H9 (cell line): ENCODE results near the gene FSTL1. TPM values are rescaled to one million over a fixed set of nuclear protein-coding genes. Genes with fewer than 3 reads are reported as not detected.

Experiments used
- DNase-seq: peaks from one replicate; pipeline ENCODE4 v3.0.0-alpha.2; 2017
- H2AFZ ChIP-seq: one replicate; pipeline ENCODE4 v1.6.1; 2013; ENCODE audit warnings: mild to moderate bottlenecking, low read length, control low read depth, moderate library complexity
- H2AK5ac ChIP-seq: 2 replicates; pipeline ENCODE4 v1.6.1; 2013; ENCODE audit warnings: low read length, control low read depth, mixed read lengths; ENCODE audit not compliant: insufficient read length
- H2BK120ac ChIP-seq: one replicate; pipeline ENCODE4 v1.6.1; 2013; ENCODE audit warnings: low read depth, mild to moderate bottlenecking, low read length, control low read depth, inconsistent platforms; ENCODE audit not compliant: poor library complexity, severe bottlenecking
- H2BK12ac ChIP-seq: 2 replicates; pipeline ENCODE4 v1.6.1; 2013; ENCODE audit warnings: low read length, control low read depth, mixed read lengths, low read depth; ENCODE audit not compliant: insufficient read length
- H2BK15ac ChIP-seq: 2 replicates; pipeline ENCODE4 v1.6.1; 2013; ENCODE audit warnings: low read depth, low read length, control low read depth
- H2BK20ac ChIP-seq: one replicate; pipeline ENCODE4 v1.6.1; 2013; ENCODE audit warnings: low read depth, mild to moderate bottlenecking, low read length, control low read depth, inconsistent platforms; ENCODE audit not compliant: poor library complexity, severe bottlenecking
- H2BK5ac ChIP-seq: 2 replicates; pipeline ENCODE4 v1.6.1; 2013; ENCODE audit warnings: low read length, control low read depth, mixed read lengths; ENCODE audit not compliant: insufficient read length
- H3K14ac ChIP-seq: 2 replicates; pipeline ENCODE4 v1.6.1; 2013; ENCODE audit warnings: low read length, control low read depth; ENCODE audit not compliant: insufficient read depth
- H3K18ac ChIP-seq: 2 replicates; pipeline ENCODE4 v1.6.1; 2013; ENCODE audit warnings: low read depth, mild to moderate bottlenecking, mixed read lengths, low read length, control low read depth; ENCODE audit not compliant: insufficient read length
- H3K23ac ChIP-seq: 2 replicates; pipeline ENCODE4 v1.6.1; 2013; ENCODE audit warnings: low read length, control low read depth, mixed read lengths, low read depth; ENCODE audit not compliant: insufficient read length
- H3K23me2 ChIP-seq: 2 replicates; pipeline ENCODE4 v1.6.1; 2013; ENCODE audit warnings: low read depth, mild to moderate bottlenecking, mixed read lengths, low read length, control low read depth; ENCODE audit not compliant: insufficient read length, poor library complexity, severe bottlenecking
- H3K27ac ChIP-seq: 2 replicates; pipeline ENCODE4 v1.5.1; 2013; ENCODE audit warnings: low read length, control low read depth, mixed read lengths, low read depth; ENCODE audit not compliant: insufficient read length
- H3K27me3 ChIP-seq: 2 replicates; pipeline ENCODE4 v1.6.1; 2013; ENCODE audit warnings: low read length, control low read depth, inconsistent platforms; ENCODE audit not compliant: insufficient read depth
- H3K4ac ChIP-seq: 2 replicates; pipeline ENCODE4 v1.6.1; 2013; ENCODE audit warnings: low read depth, mild to moderate bottlenecking, control low read depth, inconsistent platforms, low read length, moderate library complexity
- H3K4me1 ChIP-seq: 2 replicates; pipeline ENCODE4 v1.6.1; 2013; ENCODE audit warnings: low read length, control low read depth, inconsistent platforms; ENCODE audit not compliant: insufficient read depth
- H3K4me2 ChIP-seq: 2 replicates; pipeline ENCODE4 v1.6.1; 2013; ENCODE audit warnings: low read length, control low read depth, mixed read lengths; ENCODE audit not compliant: insufficient read length, insufficient read depth
- H3K56ac ChIP-seq: 2 replicates; pipeline ENCODE4 v1.6.1; 2013; ENCODE audit warnings: low read depth, mild to moderate bottlenecking, mixed read lengths, low read length, control low read depth; ENCODE audit not compliant: insufficient read length
- H3K79me1 ChIP-seq: 2 replicates; pipeline ENCODE4 v1.6.1; 2013; ENCODE audit warnings: low read depth, mild to moderate bottlenecking, moderate library complexity, low read length, control low read depth, inconsistent platforms; ENCODE audit not compliant: insufficient read depth, poor library complexity, severe bottlenecking
- H3K79me2 ChIP-seq: 2 replicates; pipeline ENCODE4 v1.6.1; 2013; ENCODE audit warnings: low read length, control low read depth, inconsistent platforms; ENCODE audit not compliant: insufficient read depth
- H3K9ac ChIP-seq: 2 replicates; pipeline ENCODE4 v1.6.1; 2013; ENCODE audit warnings: low read length, control low read depth, mixed read lengths; ENCODE audit not compliant: insufficient read length; ENCODE audit errors: extremely low read depth
- H3K9me3 ChIP-seq: one replicate; pipeline ENCODE4 v1.6.1; 2013; ENCODE audit warnings: low read depth, low read length, inconsistent platforms; ENCODE audit not compliant: control insufficient read depth
- H3T11ph ChIP-seq: one replicate; pipeline ENCODE4 v1.6.1; 2013; ENCODE audit warnings: mild to moderate bottlenecking, low read length, control low read depth, inconsistent platforms
- H4K20me1 ChIP-seq: one replicate; pipeline ENCODE4 v1.6.1; 2013; ENCODE audit not compliant: control insufficient read depth, insufficient read length, insufficient read depth
- H4K5ac ChIP-seq: 2 replicates; pipeline ENCODE4 v1.6.1; 2013; ENCODE audit warnings: low read depth, mild to moderate bottlenecking, mixed read lengths, low read length, control low read depth; ENCODE audit not compliant: insufficient read length
- H4K8ac ChIP-seq: replicated peaks from 2 replicates; pipeline ENCODE4 v1.6.1; 2013; ENCODE audit warnings: low read length, control low read depth, mixed read lengths, low read depth; ENCODE audit not compliant: insufficient read length
- H4K91ac ChIP-seq: 2 replicates; pipeline ENCODE4 v1.6.1; 2013; ENCODE audit warnings: low read depth, mild to moderate bottlenecking, moderate library complexity, mixed read lengths, low read length, control low read depth; ENCODE audit not compliant: insufficient read length
- H3K27ac Mint-ChIP-seq, 3 experiments: 2 replicates in 2 of 3; 3 replicates in 1 of 3; pipeline ENCODE4 v1.8.0; 2020 to 2021; ENCODE audit warnings: mixed read lengths in 3 of 3, mild to moderate bottlenecking in 1 of 3, moderate library complexity in 1 of 3
- H3K27me3 Mint-ChIP-seq: 2 replicates; pipeline ENCODE4 v1.8.0; 2021; ENCODE audit warnings: low read depth, mild to moderate bottlenecking, moderate library complexity, mixed read lengths
- H3K36me3 Mint-ChIP-seq, 3 experiments: 2 replicates in 2 of 3; 3 replicates in 1 of 3; pipeline ENCODE4 v1.8.0; 2020 to 2021; ENCODE audit warnings: low read depth in 3 of 3, mixed read lengths in 3 of 3; ENCODE audit not compliant: insufficient read depth in 1 of 3
- H3K4me1 Mint-ChIP-seq, 2 experiments: 2 replicates each; pipeline ENCODE4 v1.8.0; 2020; ENCODE audit warnings: mixed read lengths in 2 of 2
- H3K4me3 Mint-ChIP-seq, 2 experiments: 2 replicates in 1 of 2; 3 replicates in 1 of 2; pipeline ENCODE4 v1.8.0; 2020 to 2021; ENCODE audit warnings: mild to moderate bottlenecking in 2 of 2, mixed read lengths in 2 of 2, moderate library complexity in 1 of 2
- H3K9me3 Mint-ChIP-seq, 2 experiments: 2 replicates in 1 of 2; 3 replicates in 1 of 2; pipeline ENCODE4 v1.8.0; 2020; ENCODE audit warnings: mild to moderate bottlenecking in 2 of 2, mixed read lengths in 2 of 2, moderate library complexity in 1 of 2
- CTCF ChIP-seq: fragments of 200-600 bp; sonication (generic); conservative IDR thresholded peaks from 3 replicates; pipeline ENCODE4 v1.8.0; 2021; ENCODE audit warnings: antibody characterized with exemption, mild to moderate bottlenecking
- WGBS: extraction: QIAGEN DNeasy Blood & Tissue Kit; methylation state at CpG from one replicate; pipeline ENCODE4 v1.1.7; 2013; ENCODE audit warnings: missing lambda C conversion rate, low lambda C conversion rate, mixed read lengths; ENCODE audit not compliant: insufficient read length; ENCODE audit errors: extremely low coverage; 5-methylcytosine and 5-hydroxymethylcytosine counted together
- total RNA-seq: library from RNA; stranded (reverse); gene quantifications from 2 replicates; pipeline ENCODE4 v1.2.1, GENCODE V29; 2021

The FSTL1 gene
- total RNA-seq, 1 experiment from 2014 or later = 326 TPM

GRCh38 chr3:120382941-120383447 lies 67.8 kb downstream of the FSTL1 start:
- Mint-ChIP-seq H3K27ac (no peak overlapping the region), H3K27me3 (no peaks in the 10 kb centered on the region), H3K9me3 (peaks cover 8 to 13% of the 10 kb centered on the region in 2 experiments), H3K4me3 (no peak overlapping the region), H3K4me1 (no peaks in the 10 kb centered on the region), H3K36me3 (peaks cover 0 to 14% (median 2%) of the 10 kb centered on the region in 3 experiments; a peak in 3 of 7 replicates)
- no CpG with 5 or more reads among the region's 2 CpGs for WGBS
- Histone ChIP-seq H3K18ac (no peak overlapping the region), H3K4me1 (no peaks in the 10 kb centered on the region), H3K9ac (no peak overlapping the region), H3K27me3 (no peaks in the 10 kb centered on the region), H4K8ac (no peak overlapping the region), H3K56ac (no peak overlapping the region), H3K79me2 (no peaks in the 10 kb centered on the region), H4K5ac (no peak overlapping the region), H2BK120ac (no peak overlapping the region), H3K79me1 (no peaks in the 10 kb centered on the region), H4K20me1 (no peaks in the 10 kb centered on the region), H3T11ph (no peak overlapping the region), H4K91ac (no peak overlapping the region), H3K27ac (no peak overlapping the region), H2BK12ac (no peak overlapping the region), H2BK5ac (no peak overlapping the region), H3K4me2 (no peak overlapping the region), H3K4ac (no peak overlapping the region), H3K14ac (no peak overlapping the region), H2AFZ (no peak overlapping the region), H3K23ac (no peak overlapping the region), H3K23me2 (no peaks in the 10 kb centered on the region), H2BK20ac (no peak overlapping the region), H2AK5ac (no peak overlapping the region), H3K9me3 (no peaks in the 10 kb centered on the region), H2BK15ac (no peak overlapping the region)
- DNase-seq = no peak
- no peak for TF ChIP-seq CTCF
